ENCODE results near the gene RABL6. TPM values are rescaled to one million over a fixed set of nuclear protein-coding genes. Genes with fewer than 3 reads are reported as not detected.
"Not testable (repeated sequence)": the region's sequence is repeated elsewhere in the genome, so short reads cannot be mapped to it uniquely, and the experiment has no call there.

RABL6 gene
- total RNA-seq, 3 donors from 2014 or later, result 38.2 to 51.5 (median 41.3) TPM

DNA sequence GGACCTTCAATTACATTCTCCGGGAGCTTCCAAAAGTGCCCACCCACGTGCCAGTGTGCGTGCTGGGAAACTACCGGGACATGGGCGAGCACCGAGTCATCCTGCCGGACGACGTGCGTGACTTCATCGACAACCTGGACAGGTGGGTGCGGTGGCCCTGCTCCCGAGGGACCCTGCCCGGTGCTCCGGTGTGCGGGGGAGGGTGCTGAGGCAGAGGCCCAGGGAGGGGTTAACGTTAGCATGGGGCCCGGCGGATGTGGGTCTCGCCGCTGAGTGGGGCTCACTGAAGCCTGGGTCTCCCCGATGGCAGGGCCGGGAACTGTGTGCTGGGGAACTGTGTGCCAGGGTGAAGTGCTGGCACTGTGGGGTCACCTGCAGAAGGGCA is 24.0 kb downstream of the RABL6 start:
- peaks cover 10% of the 10 kb centered on the region for H3K36me3 ChIP-seq

GRCh38 chr9:136832581-136832980 is 24.8 kb downstream of the RABL6 start:
- Histone ChIP-seq H3K27ac (no peak overlapping the region), H3K4me3 (no peak overlapping the region), H3K27me3 (no peaks in the 10 kb centered on the region), H3K4me1 (no peaks in the 10 kb centered on the region), H3K36me3 (peaks cover 10% of the 10 kb centered on the region), H3K9me3 (no peaks in the 10 kb centered on the region)
- intact Hi-C loops (cut with DNase I; ENCODE audit: low total_unique reads), result no loop called here
- no peak for DNase-seq (ENCODE audit: low spot score in 2 of 2)
- TF ChIP-seq POLR2AphosphoS5 (IDR thresholded peaks at IDR 0.05), result no peak
- no peak for TF ChIP-seq CTCF (IDR thresholded peaks at IDR 0.05)
- TF ChIP-seq POLR2A (IDR thresholded peaks at IDR 0.05), result no peak

More for the DNA sequence above, 24.0 kb downstream of the RABL6 start:
- DNase-seq (ENCODE audit: low spot score in 2 of 2), result no peak
- Histone ChIP-seq H3K9me3 (no peaks in the 10 kb centered on the region), H3K4me3 (no peak overlapping the region), H3K4me1 (no peaks in the 10 kb centered on the region), H3K27me3 (no peaks in the 10 kb centered on the region), H3K27ac (no peak overlapping the region)
- TF ChIP-seq POLR2AphosphoS5 (IDR thresholded peaks at IDR 0.05) (no peak), CTCF (IDR thresholded peaks at IDR 0.05) (no peak), POLR2A (IDR thresholded peaks at IDR 0.05) (no peak)
- intact Hi-C loops (cut with DNase I; ENCODE audit: low total_unique reads), result no loop called here

- intact Hi-C loops (cut with DNase I; ENCODE audit: low total_unique reads); DNase-seq (ENCODE audit: low spot score in 2 of 2); H3K27me3 ChIP-seq; H3K27ac ChIP-seq; H3K4me3 ChIP-seq; H3K9me3 ChIP-seq; H3K4me1 ChIP-seq; H3K36me3 ChIP-seq: not testable (repeated sequence)
Measured at GRCh38 chr9:136833381-136834048, 25.8 kb downstream of the RABL6 start.

GRCh38 chr9:136835162-136835931 is 27.6 kb downstream of the RABL6 start:
- no peaks in the 10 kb centered on the region for H3K27me3 ChIP-seq
- intact Hi-C loops (cut with DNase I; ENCODE audit: low total_unique reads), result no loop called here
- DNase-seq (ENCODE audit: low spot score in 2 of 2), result no peak
- no peak overlapping the region for H3K27ac ChIP-seq
- H3K9me3 ChIP-seq, result no peaks in the 10 kb centered on the region
- no peak overlapping the region for H3K4me3 ChIP-seq
- TF ChIP-seq POLR2A (IDR thresholded peaks at IDR 0.05), result no peak
- TF ChIP-seq CTCF (IDR thresholded peaks at IDR 0.05), result no peak
- TF ChIP-seq POLR2AphosphoS5 (IDR thresholded peaks at IDR 0.05), result no peak
- H3K36me3 ChIP-seq, result no peaks in the 10 kb centered on the region
- no peaks in the 10 kb centered on the region for H3K4me1 ChIP-seq

DNA sequence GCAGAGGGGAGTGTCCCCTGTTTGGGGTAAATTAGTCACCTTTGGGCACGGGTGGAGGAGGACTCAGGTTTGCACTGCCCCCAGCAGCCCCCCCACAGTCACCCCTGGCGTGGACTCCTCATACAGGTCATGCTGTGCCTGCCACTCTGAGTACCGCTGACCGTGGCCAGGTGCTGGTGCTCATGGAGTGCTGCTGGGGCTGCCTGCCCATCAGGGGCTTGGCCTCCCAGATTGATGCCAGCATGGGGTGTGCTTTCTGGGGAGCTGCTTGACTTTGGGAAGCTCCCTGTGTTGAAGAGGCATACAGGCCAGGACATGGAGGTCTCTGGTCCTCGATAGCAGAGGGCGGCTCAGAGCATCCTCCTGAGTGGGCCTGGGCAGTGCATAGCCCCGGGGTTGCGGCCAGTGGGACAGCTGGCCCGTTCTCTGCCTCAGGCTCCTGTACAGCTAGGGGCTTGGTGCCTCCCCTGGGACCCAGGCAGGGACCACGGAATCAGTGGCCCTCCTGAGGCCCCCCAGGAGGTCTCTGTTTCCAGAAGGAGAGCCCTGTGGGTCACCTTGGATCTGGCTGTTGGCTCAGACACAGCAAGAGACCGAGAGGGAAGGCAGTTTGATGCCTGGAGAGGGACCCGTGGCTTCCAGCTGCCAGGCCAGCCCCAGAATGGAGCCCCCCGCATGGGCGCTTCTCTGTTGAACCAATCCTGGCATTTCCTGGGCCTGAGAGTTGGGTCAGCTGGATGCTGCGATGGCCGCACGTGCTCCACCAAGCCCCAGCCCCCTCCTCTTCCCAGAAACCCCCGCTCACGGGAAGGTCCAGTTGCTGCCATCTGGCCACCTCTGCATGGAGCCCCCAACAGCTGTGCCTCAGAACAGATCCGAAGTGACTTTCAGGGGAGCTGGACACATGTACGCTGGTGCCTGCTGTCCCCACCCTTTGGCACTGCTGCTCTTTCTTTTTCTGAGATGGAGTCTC is 28.5 kb downstream of the RABL6 start:
- Histone ChIP-seq H3K27me3 (no peaks in the 10 kb centered on the region), H3K36me3 (no peaks in the 10 kb centered on the region), H3K4me3 (no peak overlapping the region), H3K9me3 (no peaks in the 10 kb centered on the region), H3K27ac (no peak overlapping the region), H3K4me1 (no peaks in the 10 kb centered on the region)
- DNase-seq (ENCODE audit: low spot score in 2 of 2), result no peak
- TF ChIP-seq POLR2AphosphoS5 (IDR thresholded peaks at IDR 0.05) (no peak), POLR2A (IDR thresholded peaks at IDR 0.05) (no peak), CTCF (IDR thresholded peaks at IDR 0.05) (no peak)
- intact Hi-C loops (cut with DNase I; ENCODE audit: low total_unique reads), result no loop called here

Measured in breast epithelium (tissue), 4 donors.